HG02943 (cell line): ENCODE data around the gene VAPA.

Experiments used
- ATAC-seq: cut with Tn5 transposase; IDR thresholded peaks from one replicate; pipeline ENCODE4 v1.9.1; 2021; ENCODE audit warnings: mild to moderate bottlenecking, low read depth, moderate library complexity; ENCODE audit not compliant: unreplicated experiment

VAPA gene, protein sequence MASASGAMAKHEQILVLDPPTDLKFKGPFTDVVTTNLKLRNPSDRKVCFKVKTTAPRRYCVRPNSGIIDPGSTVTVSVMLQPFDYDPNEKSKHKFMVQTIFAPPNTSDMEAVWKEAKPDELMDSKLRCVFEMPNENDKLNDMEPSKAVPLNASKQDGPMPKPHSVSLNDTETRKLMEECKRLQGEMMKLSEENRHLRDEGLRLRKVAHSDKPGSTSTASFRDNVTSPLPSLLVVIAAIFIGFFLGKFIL

DNA sequence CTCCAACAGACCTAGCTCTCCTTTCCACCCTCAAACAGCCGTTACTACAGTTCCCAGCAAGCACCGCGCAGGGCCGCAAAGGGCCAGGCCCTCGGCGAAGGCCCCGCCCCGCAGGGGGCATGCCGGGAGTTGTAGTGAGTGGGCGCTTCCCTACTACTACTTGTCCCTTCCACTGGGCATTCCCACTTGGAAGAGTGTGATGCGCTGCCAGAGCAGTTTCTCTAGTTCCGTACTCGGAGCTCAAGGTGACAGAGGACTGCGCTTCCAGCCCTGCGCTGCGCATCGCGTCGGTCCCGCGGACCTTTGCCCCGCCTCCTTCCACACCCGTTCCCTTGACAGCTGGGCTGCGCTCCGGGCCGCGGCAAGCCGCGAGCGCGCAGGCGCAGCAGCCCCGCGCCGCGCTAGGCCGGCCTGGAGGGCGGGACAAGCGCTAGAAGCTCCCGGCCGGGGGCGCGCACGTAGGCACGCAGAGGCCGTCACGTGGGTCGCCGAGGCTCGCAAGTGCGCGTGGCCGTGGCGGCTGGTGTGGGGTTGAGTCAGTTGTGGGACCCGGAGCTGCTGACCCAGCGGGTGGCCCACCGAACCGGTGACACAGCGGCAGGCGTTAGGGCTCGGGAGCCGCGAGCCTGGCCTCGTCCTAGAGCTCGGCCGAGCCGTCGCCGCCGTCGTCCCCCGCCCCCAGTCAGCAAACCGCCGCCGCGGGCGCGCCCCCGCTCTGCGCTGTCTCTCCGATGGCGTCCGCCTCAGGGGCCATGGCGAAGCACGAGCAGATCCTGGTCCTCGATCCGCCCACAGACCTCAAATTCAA lies at the start of gene VAPA:
TSS of gene VAPA (plus strand) at position 491 of the 808 bp plus-strand sequence. CDS start at position 732, 241 bp downstream.
- ATAC-seq, result peak; percentile 83

DNA sequence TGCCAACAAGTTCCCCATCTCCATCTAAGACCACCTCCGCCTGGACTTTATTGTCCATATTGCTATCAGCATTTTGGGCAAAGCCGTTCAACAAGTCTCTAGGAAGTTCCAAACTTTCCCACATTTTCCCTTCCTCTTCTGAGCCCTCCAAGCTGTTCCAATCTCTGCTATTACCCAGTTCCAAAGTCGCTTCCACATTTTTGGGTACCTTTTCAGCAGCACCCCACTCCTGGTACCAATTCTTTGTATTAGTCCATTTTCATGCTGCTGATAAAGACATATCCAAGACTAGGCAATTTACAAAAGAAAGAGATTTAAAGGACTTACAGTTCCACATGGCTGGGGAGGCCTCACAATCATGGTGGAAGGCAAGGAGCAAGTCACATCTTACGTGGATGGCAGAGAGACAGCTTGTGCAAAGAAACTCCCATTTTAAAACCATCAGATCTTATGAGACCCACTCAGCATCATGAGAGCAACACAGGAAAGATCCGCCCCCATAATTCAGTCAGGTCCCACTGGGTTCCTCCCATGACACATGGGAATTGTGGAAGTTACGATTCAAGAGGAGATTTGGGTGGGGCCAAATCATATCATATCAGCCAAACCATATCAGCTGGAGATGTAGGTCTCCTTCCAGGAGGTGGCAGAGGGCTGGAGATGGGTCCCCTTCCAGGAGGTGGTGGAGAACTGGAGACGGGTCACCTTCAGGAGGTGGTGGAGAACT lies 47.9 kb upstream of the VAPA start:
- ATAC-seq, result no peak

DNA sequence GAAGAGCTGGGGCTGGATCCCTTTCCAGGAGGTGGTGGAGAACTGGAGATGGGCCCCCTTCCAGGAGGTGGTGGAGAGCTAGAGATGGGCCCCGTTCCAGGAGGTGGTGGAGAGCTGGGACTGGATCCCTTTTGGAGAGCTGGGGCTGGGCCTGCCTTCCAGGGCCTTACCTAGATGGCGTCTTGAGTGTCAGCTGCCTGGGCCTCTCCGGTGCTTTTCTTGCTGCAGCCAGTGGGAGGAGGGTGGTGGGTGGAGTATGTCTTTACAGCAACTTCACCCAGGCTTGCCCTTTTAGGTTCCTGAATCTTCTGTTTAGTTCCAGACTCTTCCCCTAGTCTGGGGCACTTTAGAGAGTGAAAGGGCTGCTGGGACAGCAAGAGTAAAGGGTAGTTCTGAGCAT lies 47.2 kb upstream of the VAPA start:
- no peak for ATAC-seq

DNA sequence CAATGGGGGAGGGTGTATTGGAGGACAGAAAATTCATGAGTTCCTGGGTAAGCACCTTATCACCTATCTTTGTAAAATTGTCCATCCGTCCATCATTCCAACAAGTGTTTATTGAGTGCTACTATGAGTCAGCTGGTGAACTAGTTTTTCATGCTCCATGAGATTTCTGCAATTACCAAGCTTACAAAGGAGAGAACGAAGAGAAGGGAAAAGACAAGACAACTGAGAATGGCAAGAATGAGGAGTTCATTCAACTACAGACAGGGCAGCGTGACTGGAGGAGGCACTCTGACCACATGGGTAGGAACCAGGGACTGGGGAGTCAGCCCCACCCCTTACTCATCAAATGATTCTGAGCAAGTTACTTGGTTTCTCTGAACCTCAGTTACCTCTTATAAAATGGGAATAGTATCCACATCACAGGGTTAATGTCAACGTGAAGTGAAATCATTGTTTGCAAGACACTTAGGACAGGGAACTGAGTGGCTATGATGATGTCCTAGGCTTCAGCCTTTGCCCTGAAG lies 46.7 kb upstream of the VAPA start:
- no peak for ATAC-seq

DNA sequence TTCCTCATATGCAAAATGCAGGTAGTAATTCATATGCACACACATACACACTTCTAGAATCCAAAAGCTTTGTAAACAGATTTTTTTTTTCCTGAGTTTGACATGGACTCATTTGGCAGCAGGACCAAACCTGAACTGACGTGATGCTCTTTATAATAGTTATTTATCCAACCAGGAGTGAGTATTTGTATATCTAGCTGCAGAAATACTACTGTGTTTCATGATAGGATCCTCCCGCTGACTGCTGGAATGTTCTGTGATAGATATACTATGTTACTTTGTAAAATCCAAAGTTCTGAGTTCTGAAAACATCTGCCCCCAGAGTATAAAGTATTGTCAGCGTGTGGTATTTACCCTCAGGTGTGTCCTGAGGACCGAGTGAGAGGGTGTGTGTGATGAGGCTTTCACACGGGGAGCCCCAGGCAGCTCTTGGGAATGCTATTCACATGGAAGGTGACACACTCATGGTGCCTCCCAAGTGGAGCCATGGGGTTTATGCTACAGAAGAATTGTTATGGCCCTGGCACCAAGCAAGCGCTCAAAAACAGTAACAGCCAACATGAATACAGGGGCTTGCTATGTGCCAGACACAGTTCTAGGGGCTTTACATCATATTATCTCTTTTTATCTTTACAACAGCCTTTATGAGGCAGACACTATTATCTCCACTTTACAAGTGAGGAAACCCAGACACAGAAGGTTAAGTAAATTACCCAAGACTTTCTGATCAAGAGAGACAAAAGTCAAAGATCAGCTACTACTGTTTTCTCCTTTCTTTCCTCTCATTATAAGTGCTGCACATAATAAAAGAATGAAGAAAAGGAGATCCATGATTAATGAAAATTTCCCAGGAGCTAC lies 44.7 kb upstream of the VAPA start:
- ATAC-seq, result no peak

DNA sequence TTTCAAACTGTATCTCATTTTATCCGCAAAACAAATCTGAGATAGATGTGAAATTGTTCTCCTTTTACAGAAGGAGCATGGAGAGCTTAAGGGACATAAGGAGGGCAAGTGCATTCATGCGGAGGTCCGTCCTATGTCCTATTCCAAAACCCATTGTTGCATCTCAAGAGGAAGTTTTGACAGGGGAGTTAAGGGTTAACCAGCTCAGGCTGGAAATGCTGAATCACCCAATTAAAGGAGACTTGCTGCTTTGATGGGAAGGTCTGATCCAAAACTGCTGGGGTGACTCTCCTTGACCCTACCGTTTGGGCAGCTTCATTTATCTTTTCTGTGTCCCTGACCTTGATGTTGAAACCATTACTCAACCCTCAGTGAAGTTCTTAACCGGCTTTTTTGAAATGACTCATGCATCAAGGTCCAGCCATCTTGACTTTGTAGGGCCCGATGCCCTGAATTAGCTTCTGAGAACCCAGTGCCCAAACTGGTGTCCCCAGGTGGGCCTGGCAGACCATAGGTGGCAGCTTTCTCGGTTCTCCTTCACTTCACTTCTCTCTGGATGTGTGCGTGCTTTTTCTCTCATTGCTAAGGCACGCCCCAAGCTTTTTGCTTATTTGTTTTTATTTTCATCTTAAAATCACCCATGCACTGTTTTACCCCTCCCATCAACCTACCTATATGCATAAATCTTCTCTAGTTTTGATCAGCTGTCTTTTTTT lies 43.9 kb upstream of the VAPA start:
- ATAC-seq, result peak; percentile 66

DNA sequence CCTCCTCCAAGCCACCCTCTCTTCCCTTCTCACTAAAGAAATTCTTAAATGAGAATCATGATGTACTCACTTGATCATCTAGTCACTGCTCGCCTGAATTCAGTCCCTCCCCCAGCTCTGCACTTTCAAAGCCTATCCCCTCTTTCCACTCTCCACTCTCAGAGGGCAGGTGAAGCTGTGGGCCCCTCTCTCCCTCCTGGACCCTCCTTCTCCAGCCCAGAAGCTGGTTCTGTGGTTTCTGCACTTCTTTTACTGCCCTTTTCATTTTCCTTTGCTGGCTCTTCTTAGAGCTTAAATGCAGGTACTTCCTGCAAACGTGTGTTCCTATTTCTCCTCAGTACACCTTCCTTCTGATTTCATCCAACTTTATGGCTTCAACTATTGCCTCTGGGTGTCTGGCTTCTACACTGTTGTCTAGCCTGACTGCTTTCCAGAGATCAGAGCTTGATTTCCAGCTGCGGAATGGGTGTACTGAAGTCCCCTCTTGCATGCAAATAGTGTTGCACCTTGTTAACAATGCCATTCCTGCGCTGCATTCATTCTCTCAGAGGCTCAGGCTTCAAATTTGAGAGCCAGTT lies 43.3 kb upstream of the VAPA start:
- ATAC-seq, result peak; percentile 22

DNA sequence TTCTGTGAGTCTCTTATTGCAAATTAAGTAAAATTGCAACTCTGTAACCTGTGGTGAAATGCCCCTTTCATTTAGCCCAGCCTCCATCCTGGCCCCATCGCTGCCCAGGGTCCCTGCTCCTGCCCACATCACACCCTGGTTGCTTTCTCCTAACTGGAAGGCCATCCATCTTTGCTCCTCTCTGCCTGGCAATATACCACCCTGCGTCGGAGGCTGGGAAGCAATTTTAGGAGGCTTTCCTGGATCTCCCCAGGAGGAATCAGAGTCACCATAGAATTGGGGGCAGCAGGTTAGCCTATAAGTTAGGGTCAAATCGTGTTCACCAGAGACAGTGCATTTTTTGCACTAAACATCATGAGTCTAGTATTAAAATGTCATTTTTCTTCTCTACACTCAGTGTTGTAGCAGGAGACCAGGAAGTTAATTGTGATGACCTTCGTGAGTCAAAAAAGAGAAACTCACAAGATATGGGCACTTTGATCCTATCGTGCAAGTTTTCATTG lies 42.5 kb upstream of the VAPA start:
- ATAC-seq, result no peak

DNA sequence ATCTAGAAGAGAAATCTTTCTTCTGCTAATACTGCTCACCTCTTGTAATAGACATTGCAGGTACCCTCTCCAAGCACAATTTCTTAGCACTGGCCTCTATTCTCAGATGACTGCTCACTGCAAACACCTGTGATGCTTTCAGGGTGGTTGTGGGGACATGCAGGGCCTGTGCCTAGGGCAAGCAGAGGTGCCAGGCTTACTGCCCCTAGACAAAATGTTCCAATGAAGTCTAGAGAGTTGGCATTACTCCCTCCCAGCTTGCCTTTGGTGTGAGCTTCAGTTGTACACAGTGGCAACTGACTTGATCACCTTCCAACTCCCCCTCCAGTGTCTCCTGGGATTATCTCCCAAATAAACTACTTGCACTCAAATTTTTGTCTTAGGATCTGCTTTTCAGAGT lies 41.0 kb upstream of the VAPA start:
- ATAC-seq, result no peak

DNA sequence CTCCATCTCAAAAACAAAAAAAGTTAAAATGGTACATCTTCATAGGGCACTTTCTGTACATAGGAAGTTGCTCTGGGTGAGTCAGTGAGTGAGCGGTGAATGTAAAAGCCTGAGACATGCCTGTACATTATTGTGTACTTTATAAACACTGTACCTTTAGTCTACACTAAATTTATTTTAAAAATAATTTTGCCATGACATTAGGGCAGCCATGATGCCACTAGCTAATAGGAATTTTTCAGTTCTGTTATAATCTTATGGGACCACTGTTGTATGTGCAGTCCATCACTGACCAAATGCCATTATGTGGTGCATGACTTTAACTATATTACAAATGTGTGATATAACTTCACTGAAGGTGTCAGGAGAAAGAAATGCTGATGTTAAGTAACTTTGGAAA lies 39.1 kb upstream of the VAPA start:
- ATAC-seq, result no peak

DNA sequence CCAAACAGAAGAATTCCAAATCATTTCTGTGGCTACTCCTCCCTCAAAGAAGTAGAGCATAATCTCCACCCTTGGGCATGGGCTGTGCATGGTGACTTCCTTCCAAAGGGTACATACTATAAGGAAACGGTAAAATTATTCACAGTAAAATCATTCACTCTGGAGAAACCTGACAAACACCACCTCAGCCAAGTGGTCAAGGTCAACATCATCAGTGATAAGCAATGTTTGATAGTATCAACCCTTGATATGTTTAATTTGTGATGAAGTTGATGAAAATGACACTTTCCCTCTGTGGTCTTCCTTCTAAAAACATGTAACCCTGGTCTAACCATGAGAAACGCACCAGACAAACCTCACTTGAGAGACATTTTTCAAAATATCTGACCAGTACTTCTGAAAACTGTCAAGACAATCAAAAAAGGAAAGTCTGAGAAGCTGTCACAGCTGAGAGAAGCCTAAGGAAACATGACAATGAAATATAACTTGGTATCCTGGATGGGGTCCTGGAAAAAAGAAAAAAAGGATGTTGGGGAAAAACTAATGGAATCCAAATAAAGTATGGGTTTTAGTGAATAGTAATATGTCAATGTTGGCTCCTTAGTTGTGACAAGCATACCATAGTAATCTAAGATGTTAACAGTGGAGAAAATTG lies 37.5 kb upstream of the VAPA start:
- ATAC-seq, result no peak

DNA sequence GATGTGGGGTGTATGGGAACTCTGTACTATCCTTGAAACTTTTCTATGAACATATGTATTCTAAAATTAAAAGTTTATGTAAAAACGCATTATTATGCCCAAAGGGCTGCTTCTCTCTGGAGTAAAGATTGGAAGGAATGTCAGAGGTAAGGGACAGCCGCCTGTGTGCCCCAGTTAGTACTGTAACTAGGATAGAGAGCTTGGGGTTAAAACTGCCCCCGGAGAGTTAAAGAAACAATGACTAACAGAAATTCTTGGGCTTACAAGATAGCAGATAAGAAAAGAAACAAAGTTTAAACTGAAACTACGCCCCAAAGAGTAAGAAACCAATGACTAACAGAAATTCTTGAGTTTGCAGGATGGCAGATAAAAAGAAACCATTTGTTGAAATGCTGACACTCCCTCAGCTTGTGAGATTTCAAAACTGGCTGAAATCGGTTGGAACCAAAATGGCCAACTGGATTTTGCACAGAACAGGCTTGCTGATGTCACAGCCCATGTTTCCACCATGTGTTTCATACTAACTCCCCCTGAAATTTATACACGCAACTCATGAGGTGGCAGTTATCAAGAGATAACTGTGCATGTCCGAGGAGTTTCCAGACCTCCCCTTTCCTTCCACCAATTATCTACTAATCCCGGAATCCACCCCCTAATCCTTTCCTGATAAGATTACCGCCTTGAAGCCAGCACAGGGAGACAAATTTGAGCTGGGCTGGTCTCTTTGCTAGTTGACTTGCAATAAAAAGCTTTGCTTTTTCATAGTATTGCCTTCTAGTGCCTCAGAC lies 36.8 kb upstream of the VAPA start:
- ATAC-seq, result no peak

DNA sequence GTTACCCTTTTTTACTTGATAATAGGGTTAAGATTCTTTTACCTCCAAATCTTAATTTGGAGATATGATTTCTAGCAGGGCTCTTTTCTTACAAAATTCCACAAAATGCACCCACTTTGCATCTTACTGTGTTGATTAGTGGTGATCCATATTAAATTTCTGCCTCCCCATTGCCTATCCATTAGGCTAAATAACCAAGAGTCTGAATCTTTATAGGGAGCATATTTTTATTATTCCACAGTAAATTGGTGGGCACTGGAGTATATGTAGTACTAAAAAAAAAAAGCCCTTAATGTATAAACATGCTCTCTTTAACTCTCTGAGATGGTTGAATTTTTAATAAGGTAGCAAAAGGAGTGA lies 36.2 kb upstream of the VAPA start:
- ATAC-seq, result no peak

DNA sequence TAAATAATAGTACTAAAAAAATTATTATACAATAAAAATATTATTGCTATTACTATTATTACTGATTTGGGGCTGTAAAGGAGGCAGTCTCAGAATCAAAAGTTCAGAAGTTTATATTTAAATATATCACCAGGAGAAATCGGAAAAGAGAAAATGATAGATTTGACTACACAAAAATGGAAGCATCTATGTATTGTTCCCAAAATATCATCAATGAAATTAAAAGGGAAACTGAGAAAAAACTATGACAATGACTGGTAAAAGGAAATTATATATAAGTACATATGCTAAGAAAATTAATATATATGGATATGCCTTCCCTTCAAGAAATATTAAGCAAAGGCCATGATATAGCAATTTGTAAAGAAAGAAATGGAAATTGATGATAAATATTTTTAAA lies 35.7 kb upstream of the VAPA start:
- no peak for ATAC-seq

DNA sequence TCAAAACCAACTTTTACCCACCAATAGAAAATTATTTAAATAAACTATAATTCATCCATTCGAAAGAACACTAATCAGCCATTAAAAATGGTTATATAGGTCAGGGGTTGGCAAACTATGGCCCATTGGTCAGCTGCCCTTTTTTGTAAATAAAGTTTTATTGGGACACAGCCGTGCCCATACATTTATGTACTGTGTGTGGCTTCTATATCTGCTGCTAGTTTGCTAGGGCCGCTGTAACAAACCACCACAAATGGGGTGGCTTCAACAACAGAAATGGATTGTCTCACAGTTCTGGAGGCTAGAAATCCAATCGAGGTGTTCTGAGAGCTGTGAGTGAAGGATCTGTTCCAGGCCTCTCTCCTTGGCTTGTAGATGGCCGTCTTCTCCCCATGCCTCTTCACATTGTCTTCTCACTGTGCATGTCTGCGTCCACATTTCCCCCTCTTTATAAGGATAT lies 35.0 kb upstream of the VAPA start:
- ATAC-seq, result no peak

DNA sequence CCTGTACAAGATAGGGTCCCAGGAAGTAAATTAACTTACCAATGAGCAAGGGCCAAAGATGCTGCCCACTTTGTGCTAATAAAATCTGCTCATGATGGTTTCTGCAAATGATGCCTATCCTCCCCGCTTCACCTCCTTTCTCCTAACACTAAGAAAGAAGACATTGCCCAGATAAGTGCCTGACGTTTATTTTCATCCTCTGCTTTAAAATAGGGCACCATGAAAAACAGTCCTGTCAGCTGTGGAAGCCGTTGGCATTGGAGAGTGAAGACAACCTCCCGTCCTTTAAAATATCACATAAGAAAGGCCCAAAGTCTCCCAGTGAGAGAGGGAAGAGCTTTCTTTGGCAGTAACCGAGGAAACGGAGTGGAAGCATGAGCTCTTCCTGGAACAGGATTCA lies 29.7 kb upstream of the VAPA start:
- ATAC-seq, result no peak

DNA sequence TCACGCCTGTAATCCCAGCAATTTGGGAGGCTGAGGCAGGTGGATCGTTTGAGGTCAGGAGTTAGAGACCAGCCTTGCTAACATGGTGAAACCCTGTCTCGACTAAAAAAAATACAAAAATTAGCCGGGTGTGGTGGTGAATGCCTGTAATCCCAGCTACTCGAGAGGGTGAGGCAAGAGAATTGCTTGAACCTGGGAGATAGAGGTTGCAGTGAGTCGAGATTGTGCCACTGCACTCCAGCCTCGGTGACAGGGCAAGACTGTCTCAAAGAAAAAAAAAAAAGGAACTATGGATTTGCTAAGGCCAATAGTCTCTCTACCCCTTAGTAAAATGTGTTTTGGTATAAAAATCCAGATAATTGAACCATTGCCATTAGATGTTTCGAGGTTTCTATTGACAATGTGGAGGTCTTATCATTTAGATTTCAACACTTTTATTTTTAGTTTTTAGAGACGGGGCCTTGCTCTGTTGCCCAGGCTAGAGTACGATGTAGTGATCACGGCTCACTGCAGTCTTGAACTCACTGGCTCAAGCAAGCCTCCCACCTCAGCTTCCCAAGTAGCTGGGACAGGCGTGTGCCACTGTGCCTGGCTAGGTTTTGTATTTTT lies 29.2 kb upstream of the VAPA start:
- ATAC-seq, result no peak
